HUES6 (cell line): ENCODE measurements around the gene ASXL3.

Experiments used
- H3K27ac ChIP-seq: 2 replicates; pipeline ENCODE4 v1.7.0; 2013; ENCODE audit warnings: low read depth, mild to moderate bottlenecking, low read length, inconsistent platforms
- H3K27me3 ChIP-seq: 2 replicates; pipeline ENCODE4 v1.6.1; 2013; ENCODE audit warnings: low read length; ENCODE audit not compliant: control insufficient read depth, insufficient read depth
- H3K36me3 ChIP-seq: 2 replicates; pipeline ENCODE4 v1.6.1; 2013; ENCODE audit warnings: low read length; ENCODE audit not compliant: control insufficient read depth, insufficient read depth
- H3K4me1 ChIP-seq: 2 replicates; pipeline ENCODE4 v1.6.1; 2013; ENCODE audit warnings: low read length; ENCODE audit not compliant: control insufficient read depth, insufficient read depth
- H3K4me3 ChIP-seq: 2 replicates; pipeline ENCODE4 v1.5.1; 2013; ENCODE audit warnings: low read depth, low read length
- H3K9ac ChIP-seq: one replicate; pipeline ENCODE4 v1.6.1; 2013; ENCODE audit warnings: mild to moderate bottlenecking, low read length
- H3K9me3 ChIP-seq: 2 replicates; pipeline ENCODE4 v1.6.1; 2013; ENCODE audit warnings: low read depth, low read length; ENCODE audit not compliant: control insufficient read depth, insufficient read depth

The ASXL3 gene

DNA sequence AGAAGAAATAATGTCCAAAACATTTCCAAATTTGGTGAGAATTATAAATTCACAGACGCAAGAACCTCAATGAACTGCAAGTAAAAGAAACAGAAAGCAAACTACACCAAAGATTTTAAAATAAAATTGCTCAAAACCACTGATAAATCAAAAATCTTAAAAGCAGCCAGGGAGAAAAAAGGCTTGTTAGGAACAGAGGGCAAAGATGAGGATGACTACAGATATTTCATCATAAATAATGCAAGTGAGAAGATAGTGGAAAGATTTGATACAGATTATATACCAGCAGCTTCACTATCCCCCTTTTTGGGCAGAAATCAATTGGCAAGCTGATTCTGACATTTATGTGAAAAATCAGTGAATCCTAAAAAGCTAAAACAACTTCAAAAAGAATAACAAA is 10.3 kb upstream of the ASXL3 start:
- Histone ChIP-seq H3K27me3 (no peaks in the 10 kb centered on the region), H3K27ac (no peak overlapping the region), H3K9me3 (peaks cover 15% of the 10 kb centered on the region; the same call in 1 of the 2 replicates), H3K36me3 (no peaks in the 10 kb centered on the region), H3K4me1 (no peaks in the 10 kb centered on the region), H3K4me3 (no peak overlapping the region), H3K9ac (no peak overlapping the region)

DNA sequence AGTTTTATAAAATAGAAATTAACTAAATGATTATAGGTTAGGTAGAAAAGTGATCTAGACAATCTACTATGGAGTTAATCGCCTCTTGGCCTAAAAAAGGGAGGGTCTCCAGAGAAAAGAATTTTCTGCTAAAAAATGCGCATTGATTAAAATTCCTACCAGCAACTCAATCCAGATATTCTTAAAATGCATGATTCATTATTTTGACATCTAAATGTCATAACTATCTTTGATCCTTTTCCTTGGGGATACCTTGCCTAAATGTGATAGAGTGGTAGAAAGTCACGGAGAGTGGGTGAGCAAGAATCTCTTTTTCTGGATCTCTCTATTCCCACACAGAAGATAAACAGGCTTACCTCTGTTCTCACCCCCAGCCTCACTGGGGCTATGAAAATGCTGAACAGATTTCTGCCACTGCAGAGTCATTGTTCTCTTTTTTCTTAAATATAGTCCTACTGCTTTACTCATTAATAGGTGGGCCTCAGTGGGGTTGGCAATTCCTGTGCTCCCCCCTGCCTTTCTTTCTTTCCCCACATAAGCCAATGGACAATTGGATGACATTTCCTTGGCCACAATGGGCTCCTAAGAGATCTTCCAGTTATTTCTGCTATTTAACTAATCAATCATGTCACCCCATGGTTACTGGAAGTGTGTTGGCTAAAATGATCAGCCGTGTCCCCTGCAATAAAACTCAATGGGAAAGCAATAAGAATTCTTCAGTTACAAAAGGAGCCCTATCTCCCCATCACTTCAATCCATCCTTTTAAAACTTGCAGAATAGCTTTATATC is 5.8 kb upstream of the ASXL3 start:
- no peak overlapping the region for H3K27ac ChIP-seq
- no peaks in the 10 kb centered on the region for H3K36me3 ChIP-seq
- H3K4me1 ChIP-seq = peaks cover 4% of the 10 kb centered on the region; the same call in 1 of the 2 replicates
- H3K4me3 ChIP-seq = no peak overlapping the region
- peaks cover 12% of the 10 kb centered on the region for H3K27me3 ChIP-seq
- H3K9ac ChIP-seq = no peak overlapping the region
- peaks cover 7% of the 10 kb centered on the region; the same call in 1 of the 2 replicates for H3K9me3 ChIP-seq

DNA sequence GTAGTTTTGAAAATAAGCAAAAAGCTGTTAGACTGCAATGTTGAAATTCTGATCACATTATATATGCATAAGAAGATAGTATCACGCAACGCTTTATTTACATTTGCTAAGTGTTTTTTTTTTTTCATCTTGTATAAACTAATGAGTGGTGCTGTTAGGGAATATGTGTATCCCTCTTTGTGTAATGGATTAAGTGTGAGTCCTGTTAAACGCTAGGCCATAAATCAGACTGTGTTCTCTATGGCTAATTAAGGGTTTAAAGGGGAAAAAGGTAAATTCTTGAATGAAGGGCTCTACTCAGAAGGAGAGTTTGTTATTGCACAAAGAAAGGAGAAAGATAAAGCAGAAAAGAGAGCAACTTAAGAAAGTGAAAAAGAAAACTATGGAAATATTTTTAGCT is 4.8 kb upstream of the ASXL3 start:
- Histone ChIP-seq H3K9ac (no peak overlapping the region), H3K4me1 (peaks cover 4% of the 10 kb centered on the region; the same call in 1 of the 2 replicates), H3K27me3 (peaks cover 21% of the 10 kb centered on the region), H3K27ac (no peak overlapping the region), H3K36me3 (no peaks in the 10 kb centered on the region), H3K4me3 (no peak overlapping the region), H3K9me3 (no peaks in the 10 kb centered on the region; the same call in 1 of the 2 replicates)

DNA sequence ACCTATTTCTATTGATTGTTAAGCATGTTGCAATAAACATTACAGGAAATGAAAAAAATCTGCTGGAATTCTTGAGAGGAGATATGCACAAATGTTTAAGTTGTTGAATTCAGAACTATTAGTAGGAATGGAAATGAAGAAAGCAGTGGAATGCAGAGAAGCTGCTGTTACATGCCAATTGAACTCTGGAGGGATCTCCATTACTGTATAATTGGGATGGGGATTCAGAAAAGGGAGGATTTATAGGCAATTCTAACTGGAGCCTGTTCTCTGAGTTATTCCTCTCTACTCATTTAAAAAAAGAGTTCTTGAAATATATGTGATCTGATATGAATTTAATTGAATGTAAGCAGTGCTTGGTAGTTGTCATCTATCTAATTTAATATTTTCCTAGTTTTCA is 2.6 kb upstream of the ASXL3 start:
- Histone ChIP-seq H3K9ac (no peak overlapping the region), H3K4me3 (no peak overlapping the region)

DNA sequence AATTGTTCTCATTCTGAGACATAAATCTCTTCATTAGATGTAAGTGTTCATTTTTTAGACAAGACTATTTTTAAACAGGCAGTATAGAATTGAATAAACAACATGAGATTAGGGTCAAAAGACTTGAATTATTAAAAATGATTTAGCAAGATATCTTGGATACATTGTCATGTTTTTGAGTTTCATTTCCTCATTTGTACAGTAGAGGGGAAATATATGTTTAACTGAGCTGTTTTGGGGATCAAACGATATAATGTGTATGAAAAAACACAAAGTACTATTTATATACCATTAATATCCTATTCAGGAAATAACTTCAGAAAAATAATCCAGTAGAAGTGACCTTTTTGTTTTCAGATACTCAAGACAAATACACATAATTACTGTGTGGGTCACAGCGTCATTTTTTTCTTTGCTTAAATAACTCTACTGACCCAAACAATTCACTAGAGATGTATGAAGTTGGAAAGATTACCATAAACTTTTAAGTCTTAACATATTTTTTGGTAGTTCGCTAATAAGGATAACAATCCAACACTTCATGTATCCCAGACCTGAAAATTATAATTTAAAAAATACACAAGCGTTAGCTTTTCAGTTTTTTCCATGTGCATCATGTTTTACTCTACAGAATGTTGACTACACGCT is 896 bp upstream of the ASXL3 start:
- peaks cover 43% of the 10 kb centered on the region for H3K27me3 ChIP-seq
- no peaks in the 10 kb centered on the region for H3K36me3 ChIP-seq
- peak overlapping the region; percentile 96 for H3K4me3 ChIP-seq
- H3K27ac ChIP-seq = no peak overlapping the region
- H3K9me3 ChIP-seq = no peaks in the 10 kb centered on the region
- H3K4me1 ChIP-seq = peaks cover 11% of the 10 kb centered on the region
- H3K9ac ChIP-seq = peak overlapping the region; percentile 80

More for the DNA sequence above, 2.6 kb upstream of the ASXL3 start:
- H3K36me3 ChIP-seq = no peaks in the 10 kb centered on the region
- no peaks in the 10 kb centered on the region for H3K9me3 ChIP-seq
- no peak overlapping the region for H3K27ac ChIP-seq
- peaks cover 41% of the 10 kb centered on the region for H3K27me3 ChIP-seq
- peaks cover 8% of the 10 kb centered on the region; the same call in 1 of the 2 replicates for H3K4me1 ChIP-seq

DNA sequence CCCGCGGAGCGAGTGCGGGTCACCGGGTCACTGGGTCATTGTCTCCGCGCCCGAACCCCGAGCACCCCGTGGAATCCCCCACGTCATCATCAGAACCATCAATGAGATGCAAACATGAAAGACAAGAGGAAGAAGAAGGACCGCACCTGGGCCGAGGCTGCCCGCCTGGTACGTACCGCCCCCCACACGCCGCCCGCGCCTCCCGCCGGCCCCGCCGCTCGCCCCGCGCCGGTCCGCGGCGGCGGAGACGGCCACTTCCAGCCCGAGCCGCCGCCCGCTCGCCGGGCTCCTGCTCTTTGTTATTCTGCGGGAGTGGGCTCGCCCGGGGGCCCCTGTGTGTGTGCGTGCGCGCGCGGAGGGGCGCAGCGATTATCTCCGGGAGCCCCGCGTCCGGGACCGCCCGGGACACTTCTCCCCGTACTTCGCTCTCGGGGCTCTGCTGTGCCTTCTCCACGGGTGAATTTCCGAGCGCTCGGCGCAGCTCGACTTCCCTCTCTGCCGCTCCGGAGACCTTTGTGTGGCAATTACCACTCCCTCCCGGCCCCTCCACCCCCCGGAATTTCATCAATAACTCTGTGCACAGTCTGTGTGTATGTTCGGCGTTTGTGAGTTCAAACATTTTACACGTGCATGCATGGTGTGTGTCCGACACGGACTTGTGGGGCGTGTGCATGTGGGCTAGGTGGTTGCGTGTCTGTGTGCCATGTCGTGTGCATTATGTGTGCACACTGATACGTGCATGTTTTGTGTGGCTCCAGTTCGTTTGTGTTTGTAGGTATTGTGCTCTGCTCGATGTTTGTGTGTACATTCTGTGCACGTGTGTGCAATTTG is 714 bp downstream of the ASXL3 start:
- H3K27ac ChIP-seq = no peak overlapping the region
- peaks cover 43% of the 10 kb centered on the region for H3K27me3 ChIP-seq
- no peaks in the 10 kb centered on the region for H3K9me3 ChIP-seq
- H3K36me3 ChIP-seq = no peaks in the 10 kb centered on the region
- peak overlapping the region; percentile 24 for H3K9ac ChIP-seq
- peaks cover 11% of the 10 kb centered on the region for H3K4me1 ChIP-seq
- H3K4me3 ChIP-seq = peak overlapping the region; percentile 73

DNA sequence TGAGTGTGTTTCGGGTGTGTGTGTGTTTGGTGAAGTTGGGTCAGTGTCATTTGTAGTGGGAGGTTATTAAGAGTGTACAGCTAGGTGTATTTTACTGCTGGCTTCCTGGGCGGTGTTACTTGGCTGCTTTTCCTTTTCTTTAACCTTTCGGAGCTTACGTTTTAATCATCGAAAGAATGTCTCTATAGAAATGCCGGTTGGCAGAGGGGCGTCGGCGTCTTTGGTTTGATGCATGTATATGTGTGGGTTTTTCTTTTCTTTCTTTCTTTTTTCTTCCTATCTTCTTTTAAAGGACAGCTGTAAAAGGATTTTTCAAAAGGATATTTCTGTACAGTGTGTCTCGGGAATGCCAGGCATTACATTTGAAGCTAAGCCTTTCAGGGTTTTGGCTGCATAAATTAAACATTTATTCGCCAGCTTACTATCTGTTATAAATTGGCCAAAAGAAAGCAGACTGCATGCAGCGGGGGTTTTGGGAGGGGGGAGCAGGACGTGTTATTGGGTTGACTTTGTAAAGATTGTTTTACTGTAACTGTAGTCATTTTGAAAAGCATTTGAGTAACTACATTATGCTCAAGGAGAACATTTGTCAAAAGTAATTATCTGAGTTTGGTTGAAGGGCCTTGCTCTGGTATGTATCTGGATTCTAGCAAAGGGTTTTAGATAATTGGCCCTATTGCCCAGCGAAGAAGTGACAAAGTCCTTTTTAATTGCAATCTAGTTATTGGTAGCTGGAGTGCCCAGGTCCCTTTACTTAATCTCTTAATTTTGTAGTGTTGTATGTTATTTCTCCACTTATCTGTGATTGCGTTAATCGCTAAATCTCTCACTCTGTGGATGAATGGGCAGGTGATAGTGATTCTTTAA is 1.6 kb downstream of the ASXL3 start:
- peak overlapping the region; percentile 24 for H3K9ac ChIP-seq

DNA sequence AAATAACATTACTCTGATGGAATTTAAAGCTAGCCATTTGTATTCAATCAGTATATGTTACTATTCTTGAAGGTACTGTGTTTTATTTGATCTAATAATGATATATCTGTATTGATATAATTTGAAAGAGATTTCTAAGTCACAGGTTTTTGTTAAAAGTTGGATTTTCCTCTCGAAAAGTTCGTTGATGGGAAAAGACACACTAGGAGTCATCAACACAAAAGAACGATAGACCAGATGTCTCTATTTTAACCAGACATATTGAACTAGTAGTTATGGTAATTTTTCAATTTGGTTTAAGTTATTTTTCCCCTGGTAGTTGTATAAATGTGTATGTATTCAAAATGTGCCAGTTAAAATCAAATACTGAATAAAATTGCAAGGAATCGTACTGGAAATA is 2.5 kb downstream of the ASXL3 start:
- Histone ChIP-seq H3K36me3 (no peaks in the 10 kb centered on the region), H3K4me3 (no peak overlapping the region), H3K9me3 (no peaks in the 10 kb centered on the region), H3K27ac (no peak overlapping the region), H3K27me3 (peaks cover 43% of the 10 kb centered on the region), H3K9ac (no peak overlapping the region), H3K4me1 (peaks cover 19% of the 10 kb centered on the region)

More for the DNA sequence above, 1.6 kb downstream of the ASXL3 start:
- Histone ChIP-seq H3K9me3 (no peaks in the 10 kb centered on the region), H3K36me3 (no peaks in the 10 kb centered on the region), H3K4me1 (peaks cover 11% of the 10 kb centered on the region), H3K27me3 (peaks cover 43% of the 10 kb centered on the region), H3K27ac (no peak overlapping the region), H3K4me3 (peak overlapping the region; percentile 73)

DNA sequence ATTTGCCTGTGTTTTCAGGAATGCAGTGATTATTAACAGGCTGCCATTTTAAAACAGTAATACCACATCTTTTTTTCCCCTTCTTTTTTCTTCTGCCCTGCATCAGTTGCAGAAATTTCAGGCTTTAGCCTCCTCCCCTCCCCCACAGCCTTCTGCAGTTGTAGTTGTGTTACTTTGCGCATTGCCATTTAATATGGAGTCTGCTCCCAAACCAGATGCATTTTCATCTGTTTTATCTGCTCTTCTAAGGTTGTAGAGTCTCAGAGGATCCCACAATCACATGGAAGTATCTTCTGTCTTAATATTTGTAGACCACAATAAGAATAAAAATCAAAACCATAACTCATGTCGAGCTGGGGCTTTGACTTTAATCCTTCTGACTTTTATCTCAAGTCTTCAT is 3.8 kb downstream of the ASXL3 start:
- H3K4me1 ChIP-seq = peaks cover 19% of the 10 kb centered on the region
- no peak overlapping the region for H3K27ac ChIP-seq
- peaks cover 34% of the 10 kb centered on the region for H3K27me3 ChIP-seq
- H3K9me3 ChIP-seq = no peaks in the 10 kb centered on the region
- no peak overlapping the region for H3K4me3 ChIP-seq
- H3K9ac ChIP-seq = no peak overlapping the region
- no peaks in the 10 kb centered on the region for H3K36me3 ChIP-seq

DNA sequence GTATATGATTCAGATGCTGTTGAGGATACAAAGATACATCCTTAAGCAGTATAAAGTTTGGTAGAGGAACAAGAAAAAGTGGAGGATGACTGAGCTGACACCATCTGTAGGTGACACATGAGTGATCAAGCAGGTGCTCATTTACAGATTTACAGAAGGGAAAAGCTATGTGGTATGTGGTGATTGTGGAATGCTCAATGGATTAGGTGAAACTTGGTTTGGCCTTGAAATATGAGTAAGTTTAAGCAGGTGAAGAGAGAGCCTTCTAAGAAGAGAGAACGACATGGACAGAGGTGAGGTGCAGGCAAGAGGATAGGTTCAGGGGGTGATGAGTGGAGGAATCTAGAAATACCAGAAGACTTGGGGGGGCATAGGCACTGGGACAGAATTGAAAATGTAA is 5.9 kb downstream of the ASXL3 start:
- Histone ChIP-seq H3K27me3 (peaks cover 16% of the 10 kb centered on the region), H3K9ac (no peak overlapping the region), H3K27ac (no peak overlapping the region), H3K4me3 (no peak overlapping the region), H3K9me3 (no peaks in the 10 kb centered on the region), H3K4me1 (peaks cover 19% of the 10 kb centered on the region), H3K36me3 (no peaks in the 10 kb centered on the region)
